ENCODE measurements around the gene STK39.

The STK39 gene

DNA sequence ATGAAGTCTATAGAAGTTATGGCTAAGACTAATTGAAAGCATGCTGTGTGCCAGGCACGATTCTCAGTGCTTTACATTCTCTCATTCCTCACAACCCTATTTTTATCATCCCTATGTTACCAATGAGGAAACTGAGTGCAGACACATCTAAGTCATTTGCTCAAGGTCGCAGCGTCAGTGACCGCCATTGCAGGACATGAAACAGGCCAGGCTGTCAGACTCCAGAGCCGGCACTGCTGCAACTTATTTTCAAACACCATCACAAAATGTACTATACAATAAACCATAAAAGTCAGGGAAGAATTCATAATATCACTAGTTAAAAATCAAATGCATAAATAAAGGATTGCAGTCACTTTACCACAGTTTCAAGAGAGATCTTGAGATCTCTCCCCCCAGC, 5.6 kb downstream of the STK39 start:
- DNase-seq = no peak

DNA sequence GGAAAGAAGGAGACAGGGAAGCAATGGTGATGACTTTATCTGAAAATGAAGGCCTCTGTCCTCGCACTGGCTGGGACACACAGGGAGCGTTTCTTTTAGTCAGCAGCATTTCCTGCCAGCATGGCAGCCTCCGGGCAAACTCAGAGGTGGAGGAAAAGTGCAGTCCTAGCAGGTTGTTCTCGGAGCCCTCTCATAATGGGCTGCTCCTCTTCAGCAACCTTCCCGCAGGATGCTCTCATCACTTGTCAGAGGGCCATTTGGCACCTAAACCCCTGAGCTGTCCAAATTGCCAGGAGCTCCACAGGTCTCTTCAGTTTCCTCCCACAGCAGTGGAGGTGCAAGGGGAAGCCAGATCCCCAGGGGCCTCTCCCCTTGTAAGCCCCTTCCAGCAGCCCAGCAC, 6.2 kb downstream of the STK39 start:
- no peak for DNase-seq

DNA sequence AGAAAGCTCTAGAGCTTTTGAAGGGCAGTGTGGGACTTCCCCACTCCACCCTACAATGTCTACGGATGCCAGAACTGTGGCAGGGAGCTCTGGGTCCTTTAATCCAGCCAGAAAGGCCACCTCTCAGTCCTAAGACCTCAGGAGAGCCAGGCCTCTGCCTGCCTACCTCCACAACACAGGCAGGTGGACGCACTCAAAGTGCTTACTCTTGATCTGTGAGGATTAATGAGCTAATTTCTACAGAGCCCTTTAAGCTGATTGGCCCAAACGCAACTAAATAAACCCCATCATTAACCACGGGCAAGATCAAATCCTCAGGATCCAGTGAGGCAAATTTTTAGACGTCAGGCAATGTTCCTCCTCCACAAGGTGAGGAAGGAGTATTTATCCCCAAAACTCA, 8.1 kb downstream of the STK39 start:
- DNase-seq = no peak

DNA sequence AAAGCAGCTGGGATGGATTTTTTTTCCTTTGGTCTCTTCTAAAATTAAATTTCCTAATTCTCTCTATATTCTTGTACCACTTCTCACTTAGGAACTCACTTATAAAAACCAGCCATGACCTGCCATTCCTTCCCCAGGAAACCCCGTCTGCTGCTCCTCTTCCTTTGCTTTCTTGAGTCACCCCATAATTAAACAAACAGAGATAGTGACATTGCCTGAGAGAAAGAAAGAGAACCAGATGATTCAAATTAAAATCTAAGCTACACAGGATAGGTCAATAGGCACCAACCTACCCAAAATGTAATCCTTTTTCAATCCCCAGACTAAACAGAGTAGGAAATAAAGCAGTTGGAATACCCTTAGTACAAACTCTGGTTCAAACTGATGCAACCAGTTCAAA, 9.7 kb downstream of the STK39 start:
- no peak for DNase-seq

DNA sequence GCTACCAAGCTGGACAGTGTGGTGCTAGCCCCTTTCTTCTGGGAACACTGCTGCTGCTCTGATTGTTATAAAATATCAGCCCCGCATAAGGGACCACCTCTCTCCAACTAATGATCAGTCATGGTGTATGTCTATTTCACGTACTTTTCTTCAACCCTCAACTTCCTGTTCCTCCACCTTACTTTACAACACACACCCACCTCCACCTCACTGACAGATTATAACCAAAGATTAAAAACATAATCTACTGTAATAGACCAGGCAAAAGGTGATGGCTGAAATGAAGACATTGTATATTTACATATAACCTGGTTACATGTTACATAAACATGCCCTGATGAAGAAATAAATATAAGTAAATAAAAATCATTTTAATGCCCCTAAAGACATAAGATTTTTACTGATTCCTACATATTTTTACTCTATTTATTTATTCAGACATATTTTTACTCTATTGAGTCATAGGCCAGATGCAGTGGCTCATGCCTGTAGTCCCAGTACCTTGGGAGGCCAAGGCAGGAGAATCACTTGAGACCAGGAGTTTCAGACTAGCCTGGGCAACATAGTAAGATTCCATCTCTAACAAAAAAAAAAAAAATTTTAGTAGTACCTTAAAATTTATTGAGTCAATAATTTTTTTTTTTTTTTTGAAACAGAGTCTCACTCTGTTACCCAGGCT, 12.8 kb downstream of the STK39 start:
- DNase-seq = no peak

DNA sequence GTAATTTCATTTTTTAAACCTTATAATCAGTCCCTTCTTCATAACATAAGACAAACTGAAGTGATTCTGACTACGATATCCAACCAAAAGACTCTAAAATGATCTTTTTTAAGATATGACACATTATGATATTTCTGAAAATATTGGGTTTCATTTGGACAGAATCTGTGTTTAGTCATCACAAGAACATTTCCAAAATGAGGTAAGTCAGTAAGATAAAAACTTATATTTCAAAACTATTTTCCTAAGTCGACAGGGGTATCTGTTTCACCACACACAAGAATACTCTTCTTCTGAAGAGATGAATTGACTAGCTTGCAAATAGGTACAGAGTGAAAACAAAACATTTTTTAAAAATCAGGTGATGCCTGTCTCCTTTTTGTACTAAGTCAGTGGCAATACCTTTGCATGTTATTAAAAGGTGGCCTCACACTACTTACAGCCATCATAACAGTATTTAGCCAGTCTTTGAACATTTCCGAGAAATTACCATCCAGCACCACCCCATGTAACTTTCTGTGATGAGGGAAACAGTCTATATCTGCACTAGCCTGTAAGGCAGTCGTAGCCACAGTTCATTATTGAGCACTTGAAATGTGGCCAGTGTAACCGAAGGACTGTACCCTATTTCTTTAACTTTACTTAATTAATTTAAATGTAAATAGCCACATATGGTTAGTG, 13.5 kb downstream of the STK39 start:
- DNase-seq = no peak

DNA sequence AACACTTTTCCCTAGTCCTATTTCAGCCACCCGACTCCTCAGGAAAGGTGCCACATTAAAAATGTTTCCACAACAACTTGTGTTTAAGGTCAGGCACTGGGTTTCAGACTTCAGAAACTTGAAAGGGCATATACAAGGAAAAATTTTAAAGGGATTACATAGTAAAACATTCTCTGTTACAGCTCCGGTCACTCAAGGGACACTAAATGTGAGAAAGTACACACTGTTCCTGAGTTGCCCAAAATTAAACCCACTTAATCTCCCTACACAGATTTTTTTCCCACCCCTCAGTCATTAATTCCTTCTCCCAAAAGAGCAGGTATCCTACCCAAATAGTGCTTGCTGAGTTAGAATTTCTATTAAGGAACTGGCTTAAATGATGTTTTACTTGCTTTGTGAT, 14.2 kb downstream of the STK39 start:
- DNase-seq = no peak

DNA sequence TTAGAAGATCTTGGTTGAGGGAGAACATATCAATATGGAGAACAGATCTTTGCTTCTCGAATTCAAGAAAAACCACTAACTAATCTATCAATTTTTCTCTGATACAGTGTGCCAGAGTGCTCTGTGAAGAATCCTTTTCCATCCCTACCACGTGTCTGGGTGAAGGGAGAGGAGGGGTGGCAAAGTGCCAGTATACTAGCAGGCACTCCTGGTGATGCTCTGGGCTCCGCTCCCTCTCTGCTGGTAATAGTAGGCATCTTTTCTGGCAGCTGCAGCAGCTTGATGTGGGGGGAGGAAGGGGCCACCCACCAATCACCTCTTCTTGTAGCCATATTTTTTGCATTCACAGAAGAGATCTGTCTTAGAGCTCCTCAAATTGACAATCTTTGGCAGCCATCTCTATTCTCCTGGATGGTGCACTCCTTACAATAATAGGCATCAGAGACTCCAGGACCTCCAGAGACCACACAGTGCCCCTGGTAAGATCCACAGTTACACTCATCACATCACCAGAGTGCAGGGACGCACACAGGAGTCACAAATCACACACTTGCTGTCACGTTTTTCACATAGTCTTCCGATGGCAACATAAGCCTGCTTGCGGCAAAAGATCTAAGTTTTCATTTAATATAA, 15.7 kb downstream of the STK39 start:
- DNase-seq = no peak

DNA sequence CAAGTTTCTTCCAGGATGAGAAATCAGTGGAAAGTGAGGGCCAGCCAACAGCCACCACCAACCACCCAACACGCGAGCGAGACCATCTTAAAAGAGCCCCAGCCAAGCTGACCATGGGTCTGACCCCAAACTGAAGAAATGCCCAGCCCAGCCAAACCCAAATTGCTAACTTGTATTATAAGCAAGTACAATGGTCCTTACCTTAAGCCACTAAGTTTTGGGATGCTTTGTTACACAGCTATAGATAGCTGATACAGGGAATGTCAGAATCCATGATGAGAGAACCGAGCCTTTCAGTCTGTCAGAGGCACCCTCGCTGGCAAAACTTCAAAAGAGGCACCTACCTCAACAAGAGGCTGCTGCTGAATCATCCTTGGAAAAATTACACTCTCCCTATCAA, 17.0 kb downstream of the STK39 start:
- no peak for DNase-seq

DNA sequence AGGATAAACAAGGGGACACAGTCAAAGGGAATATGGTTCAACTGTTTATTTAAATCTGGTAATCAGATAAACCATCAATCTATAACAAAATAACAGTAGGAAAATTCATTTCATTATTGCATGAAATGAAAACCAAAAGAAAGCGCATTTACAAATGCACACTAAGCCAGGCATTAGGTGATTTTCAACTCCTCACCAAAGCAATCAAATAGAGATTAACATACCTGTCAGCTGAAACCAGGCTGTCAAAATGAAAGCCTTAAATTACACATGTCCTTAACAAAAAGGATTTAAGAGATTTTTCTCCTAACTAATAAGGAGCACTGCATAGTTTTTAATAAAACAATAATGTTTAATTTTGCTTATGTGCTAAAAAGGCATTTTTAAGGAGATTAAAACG, 23.0 kb downstream of the STK39 start:
- no peak for DNase-seq

DNA sequence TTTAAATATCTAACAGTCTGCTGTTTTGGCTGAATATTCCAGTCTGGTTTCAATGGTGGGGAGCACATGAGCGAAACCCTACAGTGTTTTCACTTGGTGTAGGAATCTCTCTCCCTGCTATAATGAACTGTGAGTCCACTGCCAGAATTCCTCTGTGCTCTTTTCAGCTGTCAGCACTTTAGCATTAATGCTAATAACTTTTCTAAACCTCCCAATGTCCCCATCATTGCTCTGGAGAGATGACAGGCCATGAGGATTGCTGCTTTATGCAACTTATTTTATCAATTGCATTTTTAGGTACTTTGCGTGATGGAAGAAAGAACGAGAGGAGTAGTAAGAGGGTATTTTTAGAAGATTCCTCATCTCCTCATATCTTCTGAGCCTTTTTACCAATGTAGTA, 25.3 kb downstream of the STK39 start:
- no peak for DNase-seq

DNA sequence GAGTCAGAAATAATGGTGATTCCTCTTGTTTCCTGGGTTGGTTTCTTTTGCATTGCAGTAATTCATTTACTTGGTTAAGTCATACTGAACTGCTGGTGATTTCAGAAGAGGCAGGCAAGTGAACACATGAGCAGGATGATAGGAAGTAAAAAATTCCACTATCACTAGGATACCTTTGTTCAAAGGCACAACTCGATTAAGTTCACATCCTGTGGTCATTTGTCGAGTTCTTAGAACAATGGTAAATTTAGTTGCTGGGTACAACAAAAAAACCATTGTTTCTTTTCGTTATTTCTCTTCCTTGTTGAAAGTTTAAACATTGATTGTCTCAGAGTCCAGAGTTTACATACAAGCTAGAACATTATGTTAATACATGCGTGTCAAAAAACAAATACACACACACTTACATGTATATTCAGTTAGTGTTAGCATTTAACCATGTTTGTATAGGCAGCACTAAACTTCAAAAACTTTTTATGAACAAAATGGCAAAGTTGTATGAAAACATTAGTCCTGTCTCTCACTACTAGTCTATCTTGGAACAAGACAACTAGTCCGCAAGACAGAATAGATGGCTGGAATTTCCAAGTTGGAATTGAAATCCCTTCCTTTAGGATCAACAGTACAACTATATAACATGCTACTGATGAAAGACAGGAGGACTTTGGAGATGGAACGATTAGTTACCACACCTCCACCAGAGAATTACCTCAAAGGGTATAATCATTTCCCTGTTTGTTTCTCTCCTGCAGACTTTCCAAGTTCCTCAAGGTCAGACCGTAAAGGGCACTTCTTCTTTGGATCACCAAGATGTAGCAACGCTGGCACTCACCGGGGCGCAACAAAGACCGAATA, 26.2 kb downstream of the STK39 start:
- no peak for DNase-seq

DNA sequence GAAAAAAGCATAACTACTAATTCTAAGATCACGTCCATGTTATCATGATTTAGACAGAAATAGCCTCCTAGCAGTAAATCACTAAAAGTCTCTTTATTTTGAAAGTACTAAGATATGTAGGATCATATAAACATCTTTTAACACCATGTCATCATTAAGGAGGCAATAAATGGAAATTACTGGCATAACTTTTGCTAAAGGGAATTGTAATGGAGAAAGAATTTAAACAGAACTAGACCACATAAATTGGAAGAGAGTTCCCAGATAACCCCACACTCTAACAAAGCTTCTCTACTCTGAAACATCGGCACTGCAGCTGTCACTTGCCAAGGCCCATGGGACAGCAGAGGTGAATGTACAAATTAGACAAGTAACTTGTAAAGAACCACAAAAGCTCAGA, 29.5 kb downstream of the STK39 start:
- no peak for DNase-seq

DNA sequence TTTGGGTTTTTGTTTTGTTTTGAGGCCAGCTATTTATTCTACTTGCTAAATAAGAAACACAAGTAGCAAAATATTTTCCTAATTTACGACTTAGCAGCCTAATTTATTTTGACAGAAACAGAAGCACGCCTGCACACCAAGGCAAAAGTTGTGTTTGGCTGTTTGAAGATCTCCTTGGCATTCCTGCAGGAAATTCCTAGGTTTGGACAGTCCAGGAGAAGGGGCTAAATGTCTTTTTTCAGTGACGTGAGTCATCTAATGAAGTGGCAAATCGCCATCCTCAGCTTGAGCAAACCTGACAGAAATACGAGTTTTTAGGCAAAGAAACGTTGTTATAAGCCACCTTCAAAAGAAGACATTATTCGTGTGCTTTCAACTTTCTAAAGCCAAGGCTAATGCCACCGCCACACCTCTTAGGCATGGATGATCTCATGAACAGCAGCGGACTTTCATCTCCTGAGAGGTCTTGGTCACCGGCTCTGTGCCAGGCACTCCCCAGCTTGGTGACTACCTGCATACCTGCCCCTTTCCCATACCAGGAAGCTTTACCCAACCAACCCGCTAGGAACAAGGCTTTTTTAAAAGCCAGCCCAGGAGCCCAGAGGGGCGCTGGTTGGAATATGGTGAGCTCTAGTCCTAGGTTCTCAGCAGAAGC, 30.9 kb downstream of the STK39 start:
- DNase-seq = no peak

DNA sequence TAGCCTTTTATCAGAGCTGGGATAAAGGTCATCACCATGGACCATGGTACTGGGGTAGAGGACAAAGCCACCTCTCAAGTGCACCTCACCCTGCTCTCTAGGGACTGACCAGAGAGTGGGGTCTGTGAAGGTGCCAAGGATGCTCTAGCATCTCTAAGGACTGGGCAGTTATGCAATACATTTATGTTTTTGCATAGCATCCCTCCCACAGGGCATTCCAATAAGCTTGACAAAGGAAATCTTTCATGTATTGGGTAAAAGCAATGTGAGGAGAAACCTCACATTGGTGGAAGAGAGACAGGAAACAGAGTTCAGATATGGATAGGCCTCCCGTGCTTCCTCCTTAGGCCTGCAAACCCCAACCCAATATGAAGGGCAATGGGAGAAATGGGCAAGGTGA, 31.6 kb downstream of the STK39 start:
- DNase-seq = no peak

DNA sequence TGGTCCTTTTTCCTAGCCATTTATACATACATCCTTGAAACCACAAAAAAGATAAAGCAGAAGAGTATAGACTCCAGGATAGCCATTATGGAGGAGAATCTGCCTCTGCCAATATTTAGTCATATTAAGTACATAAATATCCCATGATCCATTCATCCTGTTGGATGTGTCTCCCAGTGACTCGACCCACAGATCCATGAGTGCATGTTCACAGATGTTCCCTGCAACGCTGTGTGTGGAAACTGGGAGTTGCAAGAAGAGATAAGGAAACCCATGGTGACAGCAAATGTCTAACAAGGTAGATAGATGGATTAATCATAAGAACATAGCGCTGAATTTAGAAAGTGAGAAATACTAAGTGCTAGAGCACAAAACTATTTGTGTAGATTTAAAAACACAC, 34.5 kb downstream of the STK39 start:
- DNase-seq = no peak

DNA sequence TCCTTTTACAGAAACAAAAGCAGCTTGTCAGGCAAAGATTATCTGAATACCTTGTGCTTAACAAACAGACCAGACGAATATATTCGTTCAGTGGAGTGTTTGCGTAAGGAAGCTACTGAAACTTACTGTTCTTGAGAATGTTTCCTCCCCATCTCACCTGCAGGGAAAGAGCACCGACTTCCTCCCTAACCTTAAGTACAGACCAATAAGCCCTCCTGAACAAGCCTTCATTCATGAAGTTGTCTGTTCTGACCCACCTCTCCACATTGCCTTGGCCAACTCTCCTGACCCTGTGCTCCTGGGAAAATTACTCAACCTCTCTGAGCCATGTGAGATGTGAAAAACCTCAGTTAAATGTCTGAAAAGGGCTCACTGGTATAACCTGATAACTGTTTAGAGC, 35.2 kb downstream of the STK39 start:
- DNase-seq = no peak

DNA sequence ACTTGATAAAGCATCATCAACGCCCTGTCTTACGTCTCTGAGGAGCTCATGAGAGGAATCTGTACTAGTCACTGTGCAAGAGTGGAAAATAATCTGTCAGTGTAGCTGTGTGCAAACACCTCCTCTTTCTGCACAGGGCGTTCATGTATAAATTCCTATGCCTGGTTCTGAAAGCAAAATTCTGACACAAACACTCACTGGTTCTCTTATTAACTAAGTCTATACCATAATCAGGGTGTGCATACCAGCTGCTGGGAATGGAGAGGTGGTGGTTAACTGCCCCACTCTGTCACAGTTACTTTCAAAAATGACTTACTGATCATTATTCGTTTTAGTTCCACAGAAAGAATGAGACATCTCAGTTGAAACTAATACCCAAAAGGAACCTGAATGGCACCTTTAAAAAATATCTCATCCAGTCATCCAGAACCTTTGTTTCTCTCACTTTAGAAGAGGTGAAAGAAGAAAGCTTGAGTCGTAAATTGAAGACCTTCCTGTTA, 35.7 kb downstream of the STK39 start:
- DNase-seq = no peak

DNA sequence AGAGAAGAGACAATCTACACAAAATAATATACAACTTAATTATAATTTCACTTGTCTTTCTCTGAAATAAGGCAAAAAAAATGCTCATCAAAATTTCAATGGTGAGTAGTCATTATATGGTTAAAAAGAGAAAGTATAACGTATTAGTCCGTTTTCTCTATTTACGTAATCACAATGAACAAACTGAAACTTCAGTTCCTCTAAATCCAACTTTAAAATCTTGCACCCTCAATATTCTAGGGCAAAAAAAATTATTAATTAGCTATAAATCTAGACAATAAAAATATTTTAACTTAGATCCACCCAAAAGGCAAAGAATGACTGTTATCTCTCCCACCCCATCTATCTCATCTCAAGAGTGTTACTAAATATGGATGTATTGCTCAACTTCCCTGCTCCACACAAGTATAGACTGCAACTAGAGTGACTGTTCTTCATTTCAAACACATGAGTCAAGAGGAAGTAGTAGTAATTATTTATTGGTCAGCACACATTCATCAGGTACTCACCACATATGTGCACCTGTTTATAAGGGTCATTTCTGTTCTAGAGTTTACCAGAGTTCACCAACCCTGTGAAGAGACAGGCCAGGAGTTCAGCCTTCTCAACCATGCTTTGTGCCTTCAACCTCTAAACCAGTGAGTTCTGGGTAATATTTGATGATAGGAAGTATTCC, 36.4 kb downstream of the STK39 start:
- DNase-seq = no peak

DNA sequence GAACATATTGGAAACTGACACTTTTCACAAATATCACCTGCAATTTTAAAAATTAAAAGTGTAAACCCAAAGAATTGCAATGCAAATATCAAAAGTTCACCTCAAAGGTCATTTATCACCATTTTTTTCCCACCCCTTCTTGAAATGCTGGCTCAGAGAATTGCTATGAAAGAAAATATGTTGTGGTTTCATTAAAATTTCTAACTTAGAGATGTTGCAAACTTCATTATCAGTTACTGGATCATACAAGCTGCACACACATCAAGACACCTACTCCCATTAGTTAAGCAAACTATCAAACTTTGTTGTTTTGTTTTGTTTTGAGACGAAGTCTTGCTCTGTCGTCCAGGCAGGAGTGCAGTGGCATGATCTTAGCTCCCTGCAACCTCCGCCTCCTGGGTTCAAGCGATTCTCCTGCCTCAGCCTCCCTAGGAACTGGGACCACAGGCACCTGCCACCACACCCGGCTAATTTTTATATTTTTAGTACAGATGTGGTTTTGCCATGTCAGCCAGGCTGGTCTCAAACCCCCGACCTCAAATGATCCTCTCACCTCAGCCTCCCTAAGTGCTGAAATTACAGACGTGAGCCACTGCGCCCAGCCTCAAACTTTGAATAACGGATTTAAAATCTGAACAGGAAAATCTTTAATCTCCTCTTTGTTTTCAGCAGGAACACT, 37.0 kb downstream of the STK39 start:
- no peak for DNase-seq

DNA sequence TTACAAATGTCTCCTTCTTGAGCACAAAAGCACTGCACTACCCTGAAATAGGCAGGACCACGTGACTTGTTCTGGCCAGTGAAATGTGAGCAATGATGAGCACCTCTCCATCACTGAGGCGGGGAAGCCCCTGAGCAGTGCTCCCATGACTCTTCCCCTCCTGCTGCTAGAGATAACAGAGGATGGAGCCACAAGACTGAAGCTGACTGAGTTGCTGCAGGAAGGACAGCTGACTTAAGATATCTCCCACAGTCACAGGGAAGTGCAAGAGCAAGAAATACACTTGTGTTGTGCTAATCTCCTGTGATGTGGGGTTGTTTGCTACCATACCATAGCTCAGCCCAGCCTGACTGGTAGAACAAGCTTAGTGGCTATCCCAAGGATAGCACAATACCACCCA, 38.7 kb downstream of the STK39 start:
- no peak for DNase-seq

DNA sequence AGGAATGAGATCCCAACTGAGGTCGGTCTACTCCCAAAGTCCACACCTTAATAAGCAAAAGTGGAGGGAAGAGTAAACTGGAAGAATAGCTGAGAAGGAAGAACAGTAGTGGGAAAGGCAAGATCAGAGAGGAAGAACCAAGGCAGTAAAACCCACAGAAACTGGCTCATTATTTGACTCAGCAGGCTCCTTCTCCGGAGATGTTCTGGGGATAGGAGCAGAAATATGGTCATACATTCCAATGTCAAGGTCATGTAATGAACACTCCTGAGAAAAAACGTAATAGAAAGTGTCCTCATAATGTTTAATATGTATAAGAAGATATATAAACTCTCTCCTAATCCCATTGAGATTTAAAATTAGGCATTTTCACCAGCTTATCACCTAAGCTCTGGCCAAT, 39.5 kb downstream of the STK39 start:
- no peak for DNase-seq

Measured in DMS79 (cell line).